Measurements from ENCODE around the gene MYO16.

The MYO16 gene

DNA sequence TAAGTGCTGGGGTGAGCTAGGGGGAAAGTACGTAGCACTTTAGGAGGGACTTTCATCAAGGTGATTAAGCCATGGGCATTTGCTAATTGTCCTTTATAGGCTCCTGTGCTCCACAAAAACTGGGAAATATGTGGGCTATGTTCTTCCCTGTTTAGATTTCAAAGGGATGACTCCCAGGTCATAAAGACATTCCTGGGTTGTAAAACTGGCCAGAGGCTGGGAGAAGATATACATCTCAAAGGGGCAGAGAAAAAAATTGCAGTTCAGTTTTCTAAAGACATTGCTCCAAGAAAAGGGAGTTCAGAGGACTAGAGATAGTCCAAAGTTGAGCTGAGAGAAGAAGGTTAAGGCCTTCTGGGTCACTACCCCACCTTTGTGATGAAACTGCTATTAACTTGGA is 204.8 kb downstream of the MYO16 start:
- TF ChIP-seq, protein P1, sequence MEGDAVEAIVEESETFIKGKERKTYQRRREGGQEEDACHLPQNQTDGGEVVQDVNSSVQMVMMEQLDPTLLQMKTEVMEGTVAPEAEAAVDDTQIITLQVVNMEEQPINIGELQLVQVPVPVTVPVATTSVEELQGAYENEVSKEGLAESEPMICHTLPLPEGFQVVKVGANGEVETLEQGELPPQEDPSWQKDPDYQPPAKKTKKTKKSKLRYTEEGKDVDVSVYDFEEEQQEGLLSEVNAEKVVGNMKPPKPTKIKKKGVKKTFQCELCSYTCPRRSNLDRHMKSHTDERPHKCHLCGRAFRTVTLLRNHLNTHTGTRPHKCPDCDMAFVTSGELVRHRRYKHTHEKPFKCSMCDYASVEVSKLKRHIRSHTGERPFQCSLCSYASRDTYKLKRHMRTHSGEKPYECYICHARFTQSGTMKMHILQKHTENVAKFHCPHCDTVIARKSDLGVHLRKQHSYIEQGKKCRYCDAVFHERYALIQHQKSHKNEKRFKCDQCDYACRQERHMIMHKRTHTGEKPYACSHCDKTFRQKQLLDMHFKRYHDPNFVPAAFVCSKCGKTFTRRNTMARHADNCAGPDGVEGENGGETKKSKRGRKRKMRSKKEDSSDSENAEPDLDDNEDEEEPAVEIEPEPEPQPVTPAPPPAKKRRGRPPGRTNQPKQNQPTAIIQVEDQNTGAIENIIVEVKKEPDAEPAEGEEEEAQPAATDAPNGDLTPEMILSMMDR (IDR thresholded peaks at IDR 0.05; ENCODE audit: extremely low read depth, insufficient read depth, missing control alignments): no peak
- in situ Hi-C loops (cut with MboI; ENCODE audit: low pct_unique_long_range_greater_than_20kb, low sequenced_read_pairs, unreplicated experiment): no loop called here
- DNase-seq (ENCODE audit: low spot score): no peak

GRCh38 chr13:108835083-108835482 is 205.7 kb downstream of the MYO16 start:
- TF ChIP-seq, protein P1 (IDR thresholded peaks at IDR 0.05; ENCODE audit: extremely low read depth, insufficient read depth, missing control alignments): no peak
- DNase-seq (ENCODE audit: low spot score): no peak
- in situ Hi-C loops (cut with MboI; ENCODE audit: low pct_unique_long_range_greater_than_20kb, low sequenced_read_pairs, unreplicated experiment): no loop called here

- TF ChIP-seq, protein P1 (IDR thresholded peaks at IDR 0.05; ENCODE audit: extremely low read depth, insufficient read depth, missing control alignments): no peak
- in situ Hi-C loops (cut with MboI; ENCODE audit: low pct_unique_long_range_greater_than_20kb, low sequenced_read_pairs, unreplicated experiment): no loop called here
- DNase-seq (ENCODE audit: low spot score): no peak
These were observed 221.3 kb downstream of the MYO16 start for GRCh38 chr13:108850691-108851090.

DNA sequence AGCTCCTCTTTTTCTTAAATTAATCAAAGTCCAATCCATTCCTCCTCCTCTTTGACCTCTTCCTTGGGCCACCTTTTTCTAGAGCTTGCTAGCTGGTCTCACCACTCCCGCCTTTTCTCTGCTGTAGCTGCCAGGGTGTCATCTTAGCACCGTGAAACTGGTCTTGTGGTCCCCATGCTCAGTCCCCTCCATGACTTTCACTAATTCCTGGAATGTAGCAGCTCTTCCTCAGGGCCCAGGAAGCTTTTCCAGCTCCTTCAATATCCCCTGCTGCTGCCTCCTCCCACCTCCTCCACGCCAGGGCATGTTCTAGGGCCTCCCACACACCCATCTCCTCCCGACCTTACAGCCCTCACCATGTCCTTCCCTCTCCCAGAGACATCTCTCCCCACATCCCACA is 222.2 kb downstream of the MYO16 start:
- TF ChIP-seq, protein P1 (IDR thresholded peaks at IDR 0.05; ENCODE audit: extremely low read depth, insufficient read depth, missing control alignments): no peak
- no peak for DNase-seq (ENCODE audit: low spot score)
- in situ Hi-C loops (cut with MboI; ENCODE audit: low pct_unique_long_range_greater_than_20kb, low sequenced_read_pairs, unreplicated experiment): no loop called here

DNA sequence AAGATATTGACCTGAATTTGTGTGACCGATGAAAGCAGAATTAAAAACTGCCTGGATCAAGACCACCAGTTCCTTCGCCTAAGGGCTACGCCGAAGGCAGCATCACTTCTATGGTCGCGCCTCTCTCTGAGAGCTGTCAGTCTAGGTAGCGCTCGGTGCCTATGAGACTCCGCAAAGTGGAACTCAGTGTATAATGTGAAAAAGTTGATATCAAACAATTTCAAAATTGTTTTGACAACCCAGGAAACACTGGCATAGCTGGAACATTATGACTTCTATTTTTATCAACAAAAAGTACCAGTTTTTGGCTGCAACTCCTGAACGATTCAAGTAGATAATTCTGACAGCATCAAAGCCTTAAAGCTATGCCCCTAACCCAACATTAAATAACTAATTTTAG is 223.6 kb downstream of the MYO16 start:
- no peak for DNase-seq (ENCODE audit: low spot score)
- TF ChIP-seq, protein P1 (IDR thresholded peaks at IDR 0.05; ENCODE audit: extremely low read depth, insufficient read depth, missing control alignments): no peak
- in situ Hi-C loops (cut with MboI; ENCODE audit: low pct_unique_long_range_greater_than_20kb, low sequenced_read_pairs, unreplicated experiment): no loop called here

DNA sequence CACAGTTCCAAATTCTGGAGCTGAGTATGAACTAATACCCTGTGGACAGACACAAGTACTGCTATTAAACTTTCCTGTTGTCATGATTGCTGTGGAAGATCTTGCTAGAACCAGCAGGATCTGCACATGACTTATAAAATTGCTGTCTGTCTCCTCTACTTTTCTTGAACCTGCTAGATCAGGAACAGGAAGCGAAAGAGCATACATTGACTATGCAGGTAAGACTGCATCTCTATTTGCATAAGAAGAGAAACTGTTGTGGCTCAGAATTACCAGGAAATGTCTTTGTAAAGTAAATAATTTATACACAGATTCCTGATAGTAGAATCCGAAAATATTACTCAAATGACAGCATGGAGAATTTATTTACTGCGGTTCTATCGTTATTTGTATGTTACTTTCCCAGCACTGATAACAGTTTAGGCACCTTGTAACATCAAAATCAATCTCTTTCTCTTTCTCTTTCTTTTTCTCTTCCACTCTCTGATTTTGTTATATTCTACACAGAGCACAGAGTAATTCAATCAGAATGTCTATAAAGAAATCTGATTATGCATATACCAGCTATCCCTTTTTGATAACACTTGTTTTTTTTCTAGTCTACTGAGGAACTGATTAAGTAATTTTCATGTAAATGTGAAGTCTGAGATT is 226.5 kb downstream of the MYO16 start:
- TF ChIP-seq, protein P1 (IDR thresholded peaks at IDR 0.05; ENCODE audit: extremely low read depth, insufficient read depth, missing control alignments): no peak
- no peak for DNase-seq (ENCODE audit: low spot score)
- in situ Hi-C loops (cut with MboI; ENCODE audit: low pct_unique_long_range_greater_than_20kb, low sequenced_read_pairs, unreplicated experiment): no loop called here

Data from GM13977 (cell line).